Measurements from ENCODE around the gene ELL.

ELL gene

GRCh38 chr19:18445262-18445948 lies 76.5 kb downstream of the ELL start:
- DNase-seq (ENCODE audit: low read depth), result no peak

GRCh38 chr19:18444513-18444912 lies 77.4 kb downstream of the ELL start:
- no peak for DNase-seq (ENCODE audit: low read depth)

GRCh38 chr19:18443831-18444230 lies 78.0 kb downstream of the ELL start:
- DNase-seq (ENCODE audit: low read depth), result no peak

GRCh38 chr19:18443406-18443805 lies 78.5 kb downstream of the ELL start:
- DNase-seq (ENCODE audit: low read depth), result no peak

GRCh38 chr19:18442941-18443340 lies 78.9 kb downstream of the ELL start:
- DNase-seq (ENCODE audit: low read depth), result no peak

GRCh38 chr19:18441804-18442788 lies 79.8 kb downstream of the ELL start:
- no peak for DNase-seq (ENCODE audit: low read depth)

GRCh38 chr19:18440936-18441803 lies 80.7 kb downstream of the ELL start:
- DNase-seq (ENCODE audit: low read depth), result no peak

GRCh38 chr19:18440415-18440877 lies 81.4 kb downstream of the ELL start:
- no peak for DNase-seq (ENCODE audit: low read depth)

GRCh38 chr19:18439910-18440237 lies 82.0 kb downstream of the ELL start:
- no peak for DNase-seq (ENCODE audit: low read depth)

- no peak for DNase-seq (ENCODE audit: low read depth)
Observed at GRCh38 chr19:18439025-18439909, 82.6 kb downstream of the ELL start.

GRCh38 chr19:18438331-18439024 lies 83.4 kb downstream of the ELL start:
- no peak for DNase-seq (ENCODE audit: low read depth)

- DNase-seq (ENCODE audit: low read depth), result peak; percentile 61
Observed at GRCh38 chr19:18437491-18438330, 84.2 kb downstream of the ELL start, which contains the start of gene ISYNA1. TSS of gene ISYNA1 (minus strand) at chr19:18438133. CDS start at chr19:18437979, 154 bp downstream.

- peak; percentile 75 for DNase-seq (ENCODE audit: low read depth)
Observed at GRCh38 chr19:18436671-18437490, 85.0 kb downstream of the ELL start.

GRCh38 chr19:18435842-18436670 lies 85.8 kb downstream of the ELL start:
- DNase-seq (ENCODE audit: low read depth), result no peak

GRCh38 chr19:18435178-18435841 lies 86.6 kb downstream of the ELL start:
- no peak for DNase-seq (ENCODE audit: low read depth)

- DNase-seq (ENCODE audit: low read depth), result no peak
Observed at GRCh38 chr19:18434411-18435175, 87.3 kb downstream of the ELL start.
